ENCODE data around the gene FUT1.
"Not testable (repeated sequence)": the region's sequence is repeated elsewhere in the genome, so short reads cannot be mapped to it uniquely, and the experiment has no call there.

DNA sequence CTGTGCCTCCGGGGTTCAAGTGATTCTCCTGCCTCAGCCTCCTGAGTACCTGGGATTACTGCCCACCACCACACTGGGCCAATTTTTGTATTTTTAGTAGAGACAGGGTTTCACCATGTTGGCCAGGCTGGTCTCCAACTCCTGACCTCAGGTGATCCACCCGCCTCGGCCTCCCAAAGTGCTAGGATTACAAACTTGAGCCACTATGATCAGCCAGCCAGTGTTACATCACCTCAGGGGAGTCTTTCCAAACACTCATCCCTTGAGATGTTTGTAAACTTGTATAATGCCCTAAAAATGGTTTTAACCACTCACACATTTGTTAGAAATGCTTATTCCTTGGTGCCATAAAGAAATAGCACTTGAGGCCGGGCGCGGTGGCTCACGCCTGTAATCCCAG is 34.0 kb upstream of the FUT1 start:
- TF ChIP-seq, protein P1, sequence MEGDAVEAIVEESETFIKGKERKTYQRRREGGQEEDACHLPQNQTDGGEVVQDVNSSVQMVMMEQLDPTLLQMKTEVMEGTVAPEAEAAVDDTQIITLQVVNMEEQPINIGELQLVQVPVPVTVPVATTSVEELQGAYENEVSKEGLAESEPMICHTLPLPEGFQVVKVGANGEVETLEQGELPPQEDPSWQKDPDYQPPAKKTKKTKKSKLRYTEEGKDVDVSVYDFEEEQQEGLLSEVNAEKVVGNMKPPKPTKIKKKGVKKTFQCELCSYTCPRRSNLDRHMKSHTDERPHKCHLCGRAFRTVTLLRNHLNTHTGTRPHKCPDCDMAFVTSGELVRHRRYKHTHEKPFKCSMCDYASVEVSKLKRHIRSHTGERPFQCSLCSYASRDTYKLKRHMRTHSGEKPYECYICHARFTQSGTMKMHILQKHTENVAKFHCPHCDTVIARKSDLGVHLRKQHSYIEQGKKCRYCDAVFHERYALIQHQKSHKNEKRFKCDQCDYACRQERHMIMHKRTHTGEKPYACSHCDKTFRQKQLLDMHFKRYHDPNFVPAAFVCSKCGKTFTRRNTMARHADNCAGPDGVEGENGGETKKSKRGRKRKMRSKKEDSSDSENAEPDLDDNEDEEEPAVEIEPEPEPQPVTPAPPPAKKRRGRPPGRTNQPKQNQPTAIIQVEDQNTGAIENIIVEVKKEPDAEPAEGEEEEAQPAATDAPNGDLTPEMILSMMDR (IDR thresholded peaks at IDR 0.05), result not testable (repeated sequence)
- TF ChIP-seq POLR2A (IDR thresholded peaks at IDR 0.05), result not testable (repeated sequence)

All from gastroesophageal sphincter (tissue), 3 donors.